A549 (cell line): ENCODE results near the gene SLC35C1. TPM values are rescaled to one million over a fixed set of nuclear protein-coding genes. Genes with fewer than 3 reads are reported as not detected.

ENCODE experiments used
- ATAC-seq, 2 experiments: fragments of 200-7000 bp in 1 of 2; fragments of >200 bp in 1 of 2; cut with Nextera tagmentation in 1 of 2; cut with Tn5 transposase in 1 of 2; 3 replicates each; pipeline versions ENCODE4 v1.8.0 to v1.9.1; 2018 to 2020; ENCODE audit warnings: mild to moderate bottlenecking in 1 of 2, moderate library complexity in 1 of 2
- CTCF ChIA-PET: fragments of 300-600 bp; sonication (Branson Sonifier 250); formaldehyde crosslinking; extraction: SDS; loops from one replicate; lab custom pipeline; 2021; ENCODE audit warnings: antibody characterized with exemption, inconsistent platforms; lab: Yijun Ruan, JAX
- POLR2A ChIA-PET: fragments of 350-600 bp; formaldehyde crosslinking; extraction: SDS; loops from one replicate; lab custom pipeline; 2021; ENCODE audit warnings: antibody characterized with exemption, inconsistent platforms; lab: Yijun Ruan, JAX
- DNase-seq, 2 experiments: peaks; one replicate each; pipeline versions ENCODE4 v3.0.0 to v3.0.0-alpha.2; 2011 to 2016; ENCODE audit warnings: low read depth in 1 of 2, low spot score in 1 of 2
- FAIRE-seq: peaks from 2 replicates; lab custom pipeline; 2011; peaks lifted over from hg19 to GRCh38; lab: Jason Lieb, UNC
- H3K27ac ChIP-seq, 2 experiments: fragments of >200 bp; sonication (Bioruptor Twin); formaldehyde crosslinking; 3 replicates each; pipeline ENCODE4 v1.5.1; 2016 to 2017
- H3K4me1 ChIP-seq: fragments of >200 bp; sonication (Bioruptor Twin); formaldehyde crosslinking; 3 replicates; pipeline ENCODE4 v1.6.1; 2016
- H3K4me2 ChIP-seq: fragments of >200 bp; sonication (Bioruptor Twin); formaldehyde crosslinking; 3 replicates; pipeline ENCODE4 v1.6.1; 2016
- H3K4me3 ChIP-seq: fragments of >200 bp; sonication (Bioruptor Twin); formaldehyde crosslinking; 3 replicates; pipeline ENCODE4 v1.5.1; 2016
- H3K9me3 ChIP-seq: fragments of >200 bp; sonication (Bioruptor Twin); formaldehyde crosslinking; 3 replicates; pipeline ENCODE4 v1.6.1; 2016
- ATOH8 ChIP-seq: fragments of 250-450 bp; sonication (Bioruptor Pico); IDR thresholded peaks from 2 replicates; pipeline ENCODE4 v1.5.0; 2020; ENCODE audit warnings: low read depth, mild to moderate bottlenecking, moderate library complexity
- BCL3 ChIP-seq: fragments of >200 bp; sonication (Bioruptor Twin); formaldehyde crosslinking; IDR thresholded peaks from 3 replicates; pipeline ENCODE4 v1.6.1; 2016
- CBX8 ChIP-seq: fragments of 200-600 bp; sonication (generic); IDR thresholded peaks from 2 replicates; pipeline ENCODE4 v1.6.1; 2016
- CEBPB ChIP-seq, 2 experiments: fragments of >200 bp in 1 of 2; sonication (Bioruptor Twin) in 1 of 2; formaldehyde crosslinking in 1 of 2; IDR thresholded peaks; 2 replicates each; pipeline ENCODE4 v1.6.1; 2012 to 2016
- CHD2 ChIP-seq: fragments of 150-350 bp; IDR thresholded peaks from 2 replicates; pipeline ENCODE4 v1.6.1; 2014; ENCODE audit warnings: low read length; ENCODE audit not compliant: partially characterized antibody
- CHD4 ChIP-seq: fragments of 200-600 bp; sonication (generic); IDR thresholded peaks from 2 replicates; pipeline ENCODE4 v1.6.1; 2016; ENCODE audit warnings: antibody characterized with exemption, mild to moderate bottlenecking, borderline replicate concordance
- FOXS1 ChIP-seq: fragments of 250-450 bp; sonication (Bioruptor Pico); IDR thresholded peaks from 2 replicates; pipeline ENCODE4 v1.5.0; 2020; ENCODE audit warnings: mild to moderate bottlenecking, moderate library complexity
- GATA3 ChIP-seq: IDR thresholded peaks from 2 replicates; pipeline ENCODE4 v1.6.1; 2012; ENCODE audit warnings: borderline replicate concordance
- HDAC2 ChIP-seq: fragments of 200-600 bp; sonication (generic); IDR thresholded peaks from 2 replicates; pipeline ENCODE4 v1.6.1; 2016
- HES2 ChIP-seq: fragments of >200 bp; sonication (Bioruptor Twin); formaldehyde crosslinking; IDR thresholded peaks from 2 replicates; pipeline ENCODE4 v1.6.1; 2016
- HMGXB4 ChIP-seq: fragments of 250-450 bp; sonication (Bioruptor Pico); IDR thresholded peaks from 2 replicates; pipeline ENCODE4 v1.5.0; 2021; ENCODE audit warnings: mild to moderate bottlenecking, moderate library complexity, borderline replicate concordance
- HOXA7 ChIP-seq: fragments of 250-450 bp; sonication (Bioruptor Pico); IDR thresholded peaks from 2 replicates; pipeline ENCODE4 v1.5.0; 2020; ENCODE audit warnings: mild to moderate bottlenecking, moderate library complexity
- HOXB13 ChIP-seq: fragments of 250-450 bp; sonication (Bioruptor Pico); IDR thresholded peaks from 2 replicates; pipeline ENCODE4 v1.5.0; 2020; ENCODE audit warnings: low read depth, mild to moderate bottlenecking, moderate library complexity
- HOXB5 ChIP-seq: fragments of 250-450 bp; sonication (Bioruptor Pico); IDR thresholded peaks from 2 replicates; pipeline ENCODE4 v1.5.0; 2020; ENCODE audit warnings: mild to moderate bottlenecking, moderate library complexity
- JUNB ChIP-seq: fragments of >200 bp; sonication (Bioruptor Twin); formaldehyde crosslinking; IDR thresholded peaks from 2 replicates; pipeline ENCODE4 v1.6.1; 2016
- KDM5A ChIP-seq: fragments of 200-600 bp; sonication (generic); IDR thresholded peaks from 2 replicates; pipeline ENCODE4 v1.6.1; 2016; ENCODE audit warnings: antibody characterized with exemption, mild to moderate bottlenecking
- MYC ChIP-seq: IDR thresholded peaks from 2 replicates; pipeline ENCODE4 v1.6.1; 2012; ENCODE audit warnings: mild to moderate bottlenecking, inconsistent platforms, low read length, improper control_type of control experiment, borderline replicate concordance
- NPAS2 ChIP-seq: fragments of 250-450 bp; sonication (Bioruptor Pico); IDR thresholded peaks from 2 replicates; pipeline ENCODE4 v1.8.0; 2022; ENCODE audit warnings: mild to moderate bottlenecking, moderate library complexity, borderline replicate concordance
- PBX3 ChIP-seq: IDR thresholded peaks from 2 replicates; pipeline ENCODE4 v1.6.1; 2012
- PHF8 ChIP-seq: fragments of 200-600 bp; sonication (generic); IDR thresholded peaks from 2 replicates; pipeline ENCODE4 v1.6.1; 2016; ENCODE audit warnings: low read depth, mild to moderate bottlenecking, antibody characterized with exemption, moderate library complexity, borderline replicate concordance
- POLR2AphosphoS2 ChIP-seq: conservative IDR thresholded peaks from 2 replicates; pipeline ENCODE4 v1.6.1; 2012; ENCODE audit warnings: low read length, improper control_type of control experiment, inconsistent platforms
- RAD21 ChIP-seq, 2 experiments: fragments of >200 bp in 1 of 2; sonication (Bioruptor Twin) in 1 of 2; formaldehyde crosslinking in 1 of 2; IDR thresholded peaks in 1 of 2; conservative IDR thresholded peaks in 1 of 2; 2 replicates in 1 of 2; 3 replicates in 1 of 2; pipeline ENCODE4 v1.6.1; 2012 to 2018; ENCODE audit warnings: inconsistent platforms in 1 of 2
- RCOR1 ChIP-seq: fragments of 150-350 bp; IDR thresholded peaks from 2 replicates; pipeline ENCODE4 v1.6.1; 2014; ENCODE audit warnings: antibody characterized with exemption, low read length, low read depth
- RNF2 ChIP-seq: fragments of 200-600 bp; sonication (generic); IDR thresholded peaks from 2 replicates; pipeline ENCODE4 v1.6.1; 2016; ENCODE audit warnings: low read depth, mild to moderate bottlenecking, antibody characterized with exemption, moderate library complexity, borderline replicate concordance
- TP53 ChIP-seq: fragments of 250-450 bp; sonication (Bioruptor Pico); IDR thresholded peaks from 2 replicates; pipeline ENCODE4 v1.5.0; 2021; ENCODE audit warnings: mild to moderate bottlenecking, moderate library complexity
- WGBS: methylation state at CpG from one replicate; pipeline ENCODE4 v1.1.6; 2017; ENCODE audit errors: missing lambda C conversion rate; 5-methylcytosine and 5-hydroxymethylcytosine counted together
- polyA plus RNA-seq, 4 experiments: library from polyadenylated mRNA; depleted of rRNA in 3 of 4; stranded (reverse); fragments of >200 nt; fragmentation: RNase III in 1 of 4; extraction: RNeasy Plus Mini Kit Qiagen cat#74134 plus additional on column Dnase treatment in 1 of 4; gene quantifications; 2 replicates in 3 of 4; 3 replicates in 1 of 4; pipeline ENCODE4 v1.2.3, GENCODE V29; 2011 to 2017

SLC35C1 gene
- polyA plus RNA-seq, 2 of the 4 experiments (the other 2 are of a cell fraction), result 3.3 to 14.0 TPM

GRCh38 chr11:45811109-45811435 lies 6.1 kb downstream of the SLC35C1 start:
- Histone ChIP-seq H3K4me2 (no peak overlapping the region), H3K9me3 (no peaks in the 10 kb centered on the region), H3K4me3 (no peak overlapping the region), H3K4me1 (peaks cover 16% of the 10 kb centered on the region), H3K27ac (no peak overlapping the region)
- ChIA-PET POLR2A (no interaction called here), CTCF (interaction anchor here (1.2 to 1.6 kb wide), 2 partner anchors 13 to 31 kb away, joined by 3 read pairs; no protein-coding TSS in a partner anchor)
- WGBS, result 89% methylated on average over 17 of the region's 17 CpGs
- no peak for DNase-seq
- no peak for ATAC-seq
- FAIRE-seq, result no peak
- TF ChIP-seq RCOR1 (no peak), MYC (no peak), RNF2 (no peak), HMGXB4 (CRISPR knock-in tag) (no peak), BCL3 (no peak), ATOH8 (CRISPR knock-in tag) (no peak), FOXS1 (CRISPR knock-in tag) (no peak), CEBPB (IDR thresholded peaks at IDR 0.05) (no peak), HES2 (no peak), CBX8 (no peak), HOXB13 (CRISPR knock-in tag) (no peak), JUNB (no peak), POLR2AphosphoS2 (no peak), GATA3 (no peak), CHD2 (no peak), CHD4 (no peak), HOXA7 (CRISPR knock-in tag) (no peak), HDAC2 (no peak), TP53 (no peak)

- no peak for FAIRE-seq
- TF ChIP-seq HMGXB4 (CRISPR knock-in tag) (no peak), PBX3 (no peak), HOXB5 (CRISPR knock-in tag) (no peak), KDM5A (no peak), HOXA7 (CRISPR knock-in tag) (no peak), CBX8 (no peak), NPAS2 (CRISPR knock-in tag) (no peak), RAD21 (conservative IDR thresholded peaks at IDR 0.05 in 1 of 2, IDR thresholded peaks at IDR 0.05 in 1 of 2) (no peak), PHF8 (no peak), RNF2 (no peak), GATA3 (no peak), POLR2AphosphoS2 (no peak)
- ChIA-PET CTCF (interaction anchor here (1.2 to 2.9 kb wide), 3 partner anchors 31 to 40 kb away, joined by 3 to 8 read pairs (median 3); no protein-coding TSS in a partner anchor), POLR2A (no interaction called here)
- H3K9me3 ChIP-seq, result no peaks in the 10 kb centered on the region
- peaks cover 9% of the 10 kb centered on the region; the same call in 1 of the 3 replicates for H3K4me1 ChIP-seq
- H3K4me3 ChIP-seq, result no peak overlapping the region
- no peak for ATAC-seq
- WGBS, result 94% methylated on average over 8 of the region's 8 CpGs
- no peak overlapping the region for H3K27ac ChIP-seq
- no peak overlapping the region for H3K4me2 ChIP-seq
- no peak for DNase-seq
Observed at GRCh38 chr11:45811571-45812290, 6.8 kb downstream of the SLC35C1 start.
